GM10248 (cell line): ENCODE measurements around the gene FAM184B.

Source experiments
- CTCF ChIA-PET: fragments of 300-600 bp; sonication (Branson Sonifier 250); formaldehyde crosslinking; extraction: SDS; loops from one replicate; lab custom pipeline; 2021; ENCODE audit warnings: antibody characterized with exemption; lab: Yijun Ruan, JAX
- POLR2A ChIA-PET: fragments of 350-650 bp; sonication (Branson Sonifier 250); formaldehyde crosslinking; extraction: SDS; loops from one replicate; lab custom pipeline; 2020; ENCODE audit warnings: antibody characterized with exemption; lab: Yijun Ruan, JAX
- DNase-seq: peaks from one replicate; pipeline ENCODE4 v3.0.0; 2012; ENCODE audit errors: extremely low spot score
- CTCF ChIP-seq: IDR thresholded peaks from 2 replicates; pipeline ENCODE4 v1.5.1; 2012; ENCODE audit warnings: mild to moderate bottlenecking, low read depth; ENCODE audit errors: extremely low read depth, missing control alignments, control extremely low read depth

FAM184B gene

GRCh38 chr4:17707671-17708070 lies 73.8 kb downstream of the FAM184B start:
- CTCF ChIA-PET = no interaction called here
- TF ChIP-seq CTCF = no peak
- DNase-seq = no peak
- POLR2A ChIA-PET = no interaction called here

- ChIA-PET POLR2A (no interaction called here), CTCF (interaction anchor here (1.4 kb wide), 1 partner anchor 22 kb away, joined by 3 read pairs; no protein-coding TSS in a partner anchor)
- TF ChIP-seq CTCF = no peak
- DNase-seq = no peak
These were observed 76.3 kb downstream of the FAM184B start for GRCh38 chr4:17705107-17705506.

GRCh38 chr4:17704020-17704650 lies 77.3 kb downstream of the FAM184B start:
- POLR2A ChIA-PET = no interaction called here
- no peak for TF ChIP-seq CTCF
- CTCF ChIA-PET = no interaction called here
- DNase-seq = no peak

- CTCF ChIA-PET = no interaction called here
- POLR2A ChIA-PET = no interaction called here
- TF ChIP-seq CTCF = no peak
- no peak for DNase-seq
These were observed 78.8 kb downstream of the FAM184B start for GRCh38 chr4:17702641-17703040.

- CTCF ChIA-PET = interaction anchor here (1.2 kb wide), 1 partner anchor 9 kb away, joined by 3 read pairs; no protein-coding TSS in a partner anchor
- POLR2A ChIA-PET = no interaction called here
- DNase-seq = no peak
- no peak for TF ChIP-seq CTCF
These were observed 79.5 kb downstream of the FAM184B start for GRCh38 chr4:17701882-17702281.

GRCh38 chr4:17701138-17701839 lies 80.1 kb downstream of the FAM184B start:
- ChIA-PET POLR2A (no interaction called here), CTCF (interaction anchor here (1.2 kb wide), 1 partner anchor 9 kb away, joined by 3 read pairs; no protein-coding TSS in a partner anchor)
- no peak for TF ChIP-seq CTCF
- no peak for DNase-seq
